Fibroblast of pulmonary artery (primary cell): Measurements from ENCODE around the gene ETFA.

Experiments
- DNase-seq: peaks from one replicate; pipeline ENCODE4 v3.0.0-alpha.2; 2010; ENCODE audit warnings: low read depth
- H3K4me3 ChIP-seq: replicated peaks from 2 replicates; pipeline ENCODE4 v1.5.1; 2011; ENCODE audit warnings: low read depth, mild to moderate bottlenecking, control low read depth, low read length, moderate library complexity
- TF ChIP-seq, protein P1 (sequence below): IDR thresholded peaks from 2 replicates; pipeline ENCODE4 v1.5.1; 2011; ENCODE audit warnings: mild to moderate bottlenecking, control low read depth, low read length, inconsistent platforms; ENCODE audit errors: missing control alignments

ETFA gene

DNA sequence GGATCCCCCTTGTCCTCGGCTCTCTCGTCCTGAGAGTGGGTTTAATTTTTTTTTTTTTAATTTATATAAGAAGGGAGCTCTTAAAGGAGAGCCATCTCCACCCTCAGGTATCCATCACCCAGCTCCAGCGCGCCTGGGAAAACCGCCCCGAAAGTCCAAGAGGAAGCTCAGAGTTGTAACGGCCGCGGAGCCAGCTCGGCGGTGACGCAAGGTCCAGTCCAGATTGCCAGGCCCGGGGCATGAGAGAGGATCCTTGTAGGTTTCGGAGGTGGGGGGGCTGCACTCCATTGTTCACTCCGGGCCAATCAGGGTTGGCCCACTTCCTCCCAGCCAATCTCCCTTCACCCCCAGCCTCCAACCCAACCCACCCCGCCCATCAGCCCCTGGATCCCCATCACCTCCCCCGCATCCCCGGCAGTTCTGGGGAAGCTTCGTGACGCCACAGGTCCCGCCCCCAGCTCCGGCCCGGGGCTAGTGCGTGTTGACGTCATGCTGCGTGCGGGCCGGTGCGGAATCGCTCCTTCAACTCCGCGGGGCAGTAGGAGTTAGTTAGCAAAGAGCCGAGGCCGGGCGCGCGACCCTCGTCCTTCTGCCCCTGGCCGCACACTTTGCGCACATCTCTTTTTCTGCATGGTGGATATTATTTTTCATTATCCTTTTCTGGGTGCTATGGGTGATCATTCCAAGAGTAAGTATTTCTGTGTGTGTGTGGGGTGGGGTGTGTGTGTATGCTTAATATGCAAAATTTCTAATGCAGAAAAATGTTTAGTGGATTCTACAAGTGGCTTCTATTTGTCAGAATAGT is 25.2 kb upstream of the ETFA start, which contains the start of gene ISL2:
Gene ISL2 (plus strand): TSS at position 520 of the 805 bp plus-strand sequence. CDS start 111 bp downstream, at position 631.
- TF ChIP-seq, protein P1, sequence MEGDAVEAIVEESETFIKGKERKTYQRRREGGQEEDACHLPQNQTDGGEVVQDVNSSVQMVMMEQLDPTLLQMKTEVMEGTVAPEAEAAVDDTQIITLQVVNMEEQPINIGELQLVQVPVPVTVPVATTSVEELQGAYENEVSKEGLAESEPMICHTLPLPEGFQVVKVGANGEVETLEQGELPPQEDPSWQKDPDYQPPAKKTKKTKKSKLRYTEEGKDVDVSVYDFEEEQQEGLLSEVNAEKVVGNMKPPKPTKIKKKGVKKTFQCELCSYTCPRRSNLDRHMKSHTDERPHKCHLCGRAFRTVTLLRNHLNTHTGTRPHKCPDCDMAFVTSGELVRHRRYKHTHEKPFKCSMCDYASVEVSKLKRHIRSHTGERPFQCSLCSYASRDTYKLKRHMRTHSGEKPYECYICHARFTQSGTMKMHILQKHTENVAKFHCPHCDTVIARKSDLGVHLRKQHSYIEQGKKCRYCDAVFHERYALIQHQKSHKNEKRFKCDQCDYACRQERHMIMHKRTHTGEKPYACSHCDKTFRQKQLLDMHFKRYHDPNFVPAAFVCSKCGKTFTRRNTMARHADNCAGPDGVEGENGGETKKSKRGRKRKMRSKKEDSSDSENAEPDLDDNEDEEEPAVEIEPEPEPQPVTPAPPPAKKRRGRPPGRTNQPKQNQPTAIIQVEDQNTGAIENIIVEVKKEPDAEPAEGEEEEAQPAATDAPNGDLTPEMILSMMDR = no peak
- H3K4me3 ChIP-seq = peak within 1 kb of the TSS; percentile 51
- peak; percentile 89 for DNase-seq

DNA sequence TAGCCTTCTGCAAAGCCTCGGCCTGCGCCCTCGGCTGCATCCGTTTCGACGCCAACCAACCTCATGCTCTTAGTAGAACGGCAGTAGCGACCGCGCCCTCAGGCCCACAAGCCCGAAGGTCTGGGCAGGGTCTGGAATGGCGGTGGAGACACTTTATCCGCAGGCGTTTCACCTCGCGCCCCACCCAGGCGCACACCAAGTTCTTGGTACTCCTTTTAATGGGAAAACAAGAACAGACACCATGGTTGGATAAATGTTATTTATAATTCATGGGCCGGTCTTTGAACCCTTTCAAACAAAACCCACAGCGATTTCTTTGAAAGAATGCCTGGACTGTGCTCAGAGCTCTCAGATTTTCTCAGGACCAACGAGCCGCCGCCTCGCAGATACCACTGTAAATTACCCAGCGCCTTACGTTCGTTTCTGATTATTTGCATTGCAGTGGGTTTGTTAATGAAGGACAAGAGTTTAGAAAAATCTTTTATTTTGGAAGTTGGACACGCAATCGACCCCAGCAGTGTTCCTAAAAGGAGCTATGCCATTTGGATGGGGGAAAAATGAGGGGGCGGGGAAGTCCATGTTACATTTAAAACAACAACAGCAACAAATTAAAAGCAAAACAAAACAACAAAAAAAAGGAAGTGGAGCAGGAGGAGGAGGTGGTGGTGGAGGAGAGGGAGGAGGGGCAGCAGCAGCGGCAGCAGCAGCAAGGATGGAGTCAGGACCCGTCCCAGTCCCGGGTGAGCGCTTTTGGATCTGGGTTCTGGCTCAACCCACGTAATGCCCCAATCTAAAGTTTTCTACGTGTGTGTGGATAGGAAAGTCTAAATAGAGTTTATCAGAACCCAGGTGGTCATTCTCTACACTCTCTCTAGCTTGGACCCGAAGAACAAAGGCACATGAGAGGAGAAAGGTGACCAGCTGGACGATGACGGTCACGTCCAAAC is 24.3 kb upstream of the ETFA start:
- TF ChIP-seq, protein P1 = no peak
- H3K4me3 ChIP-seq = peak overlapping the region; percentile 51
- DNase-seq = no peak

GRCh38 chr15:76334438-76335306 is 23.4 kb upstream of the ETFA start:
- H3K4me3 ChIP-seq = no peak overlapping the region
- TF ChIP-seq, protein P1 = no peak
- DNase-seq = no peak

- no peak for DNase-seq
- TF ChIP-seq, protein P1 = peak; percentile 22
- no peak overlapping the region for H3K4me3 ChIP-seq
Observed at GRCh38 chr15:76333720-76334437, 22.6 kb upstream of the ETFA start.

DNA sequence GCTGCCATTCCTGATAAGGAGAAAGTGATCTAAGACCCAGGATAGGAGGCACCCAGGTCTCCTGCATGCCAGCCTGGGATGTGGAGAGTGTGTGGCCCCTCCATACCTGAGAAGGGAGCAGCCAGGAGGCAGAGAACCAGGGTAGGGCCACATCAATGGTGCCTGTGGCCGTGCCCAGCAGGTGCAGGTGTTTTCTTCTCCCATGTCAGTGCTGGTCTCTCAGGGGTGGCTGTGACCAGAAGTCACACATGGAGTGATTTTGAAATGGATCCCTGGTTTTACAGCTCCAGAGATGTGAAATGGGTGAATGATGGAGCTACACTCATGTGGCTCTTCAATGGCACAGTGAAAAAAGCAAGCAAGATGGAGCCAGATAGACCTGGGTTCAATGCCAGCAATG is 22.0 kb upstream of the ETFA start:
- no peak for DNase-seq
- TF ChIP-seq, protein P1 = no peak
- H3K4me3 ChIP-seq = no peak overlapping the region

DNA sequence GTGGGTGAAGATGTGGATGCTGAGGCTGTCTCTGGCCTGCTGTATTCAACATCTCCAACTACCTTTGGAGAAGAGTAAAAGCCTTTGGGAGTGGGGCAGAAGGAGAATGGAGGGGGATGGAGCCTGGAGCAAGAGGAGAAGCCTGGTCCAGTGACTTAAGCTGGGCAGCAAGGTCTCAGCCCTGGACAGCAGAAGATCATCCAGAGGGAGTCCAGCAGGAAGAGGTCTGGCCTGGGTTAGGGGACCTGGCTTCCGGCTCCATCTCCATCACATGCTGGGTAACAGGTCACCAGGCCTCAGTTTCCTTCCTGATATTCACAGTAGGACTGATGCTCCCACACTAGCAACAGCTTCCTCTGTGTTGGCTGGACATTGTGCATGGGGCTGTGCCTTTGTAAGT is 21.5 kb upstream of the ETFA start:
- H3K4me3 ChIP-seq = no peak overlapping the region
- DNase-seq = no peak
- TF ChIP-seq, protein P1 = no peak
